Measurements from ENCODE around the gene SEC16B. TPM values are rescaled to one million over a fixed set of nuclear protein-coding genes. Genes with fewer than 3 reads are reported as not detected.

SEC16B gene
- total RNA-seq, 1 donor from 2014 or later = 2.2 TPM

DNA sequence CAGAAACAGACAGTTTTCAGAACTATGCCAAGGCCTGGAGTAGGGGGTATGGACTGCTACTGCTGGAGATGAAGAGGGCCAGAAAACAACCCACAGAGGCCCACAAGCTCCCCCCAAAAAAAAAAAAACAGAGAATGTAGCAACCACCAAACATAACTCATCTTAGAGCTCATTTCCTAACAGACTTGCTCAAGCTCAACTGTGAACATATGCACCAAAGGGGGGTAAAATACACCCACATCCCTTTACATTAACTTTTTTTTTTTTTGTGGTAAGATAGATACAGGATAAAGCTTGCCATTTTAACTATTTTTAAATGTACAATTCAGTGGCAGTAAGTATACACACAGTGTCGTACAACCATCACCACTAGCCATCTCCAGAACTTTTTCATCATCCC is 36.0 kb downstream of the SEC16B start:
- Histone ChIP-seq H3K27me3 (no peaks in the 10 kb centered on the region), H3K27ac (no peak overlapping the region), H3K9me3 (no peaks in the 10 kb centered on the region), H3K4me1 (no peaks in the 10 kb centered on the region), H3K36me3 (peaks cover 18% of the 10 kb centered on the region), H3K4me3 (no peak overlapping the region)
- DNase-seq (no peak), ATAC-seq (no peak)
- TF ChIP-seq, protein P1, sequence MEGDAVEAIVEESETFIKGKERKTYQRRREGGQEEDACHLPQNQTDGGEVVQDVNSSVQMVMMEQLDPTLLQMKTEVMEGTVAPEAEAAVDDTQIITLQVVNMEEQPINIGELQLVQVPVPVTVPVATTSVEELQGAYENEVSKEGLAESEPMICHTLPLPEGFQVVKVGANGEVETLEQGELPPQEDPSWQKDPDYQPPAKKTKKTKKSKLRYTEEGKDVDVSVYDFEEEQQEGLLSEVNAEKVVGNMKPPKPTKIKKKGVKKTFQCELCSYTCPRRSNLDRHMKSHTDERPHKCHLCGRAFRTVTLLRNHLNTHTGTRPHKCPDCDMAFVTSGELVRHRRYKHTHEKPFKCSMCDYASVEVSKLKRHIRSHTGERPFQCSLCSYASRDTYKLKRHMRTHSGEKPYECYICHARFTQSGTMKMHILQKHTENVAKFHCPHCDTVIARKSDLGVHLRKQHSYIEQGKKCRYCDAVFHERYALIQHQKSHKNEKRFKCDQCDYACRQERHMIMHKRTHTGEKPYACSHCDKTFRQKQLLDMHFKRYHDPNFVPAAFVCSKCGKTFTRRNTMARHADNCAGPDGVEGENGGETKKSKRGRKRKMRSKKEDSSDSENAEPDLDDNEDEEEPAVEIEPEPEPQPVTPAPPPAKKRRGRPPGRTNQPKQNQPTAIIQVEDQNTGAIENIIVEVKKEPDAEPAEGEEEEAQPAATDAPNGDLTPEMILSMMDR (IDR thresholded peaks at IDR 0.05) = no peak
- intact Hi-C loops (cut with DNase I) = no loop called here

DNA sequence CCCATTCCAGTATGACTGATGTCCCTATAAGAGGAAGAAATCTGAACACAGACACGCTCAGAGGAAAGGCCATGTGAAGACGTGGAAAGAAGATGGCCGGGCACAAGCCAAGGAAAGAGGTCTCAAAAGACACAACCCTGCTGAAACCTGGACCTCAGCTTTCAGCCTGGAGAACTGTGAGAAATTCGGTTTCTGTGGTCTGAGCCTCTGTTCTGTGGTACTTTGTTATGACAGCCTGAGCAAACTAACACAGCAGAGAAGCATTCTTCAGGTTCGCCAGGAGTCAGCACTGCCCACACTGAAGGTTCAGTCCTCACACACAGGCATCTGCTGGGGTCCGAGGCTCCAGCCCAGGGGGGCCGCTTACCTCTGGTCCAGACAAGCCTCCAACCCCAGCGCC is 37.7 kb downstream of the SEC16B start:
- Histone ChIP-seq H3K27ac (no peak overlapping the region), H3K4me3 (no peak overlapping the region), H3K4me1 (no peaks in the 10 kb centered on the region), H3K9me3 (no peaks in the 10 kb centered on the region), H3K27me3 (no peaks in the 10 kb centered on the region), H3K36me3 (peaks cover 18% of the 10 kb centered on the region)
- TF ChIP-seq, protein P1 (IDR thresholded peaks at IDR 0.05) = no peak
- intact Hi-C loops (cut with DNase I) = no loop called here
- no peak for ATAC-seq
- no peak for DNase-seq

DNA sequence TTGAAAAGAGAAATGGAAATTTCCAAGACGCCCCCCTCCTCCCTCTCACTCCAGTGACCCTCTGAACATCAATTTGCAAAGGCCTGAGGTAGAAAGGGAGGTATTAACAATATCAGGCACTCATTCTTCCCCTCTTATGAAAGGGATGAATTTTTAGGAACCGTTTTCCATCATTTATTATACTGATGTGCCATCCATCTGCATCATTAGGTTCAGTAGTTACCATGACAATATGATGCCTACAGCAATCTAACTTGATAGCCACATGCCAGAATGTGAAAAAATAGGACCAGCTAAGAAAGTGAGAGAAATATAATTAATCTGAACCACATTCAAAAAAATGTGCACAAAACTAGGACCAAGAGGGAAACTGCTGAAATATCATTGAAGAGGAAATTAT is 40.9 kb downstream of the SEC16B start:
- ATAC-seq (no peak), DNase-seq (no peak)
- Histone ChIP-seq H3K4me3 (no peak overlapping the region), H3K27me3 (no peaks in the 10 kb centered on the region), H3K27ac (no peak overlapping the region), H3K36me3 (peaks cover 14% of the 10 kb centered on the region), H3K4me1 (no peaks in the 10 kb centered on the region), H3K9me3 (no peaks in the 10 kb centered on the region)
- intact Hi-C loops (cut with DNase I) = no loop called here
- TF ChIP-seq, protein P1 (IDR thresholded peaks at IDR 0.05) = no peak

- no peaks in the 10 kb centered on the region for H3K4me1 ChIP-seq
- H3K36me3 ChIP-seq = peaks cover 14% of the 10 kb centered on the region
- H3K9me3 ChIP-seq = no peaks in the 10 kb centered on the region
- intact Hi-C loops (cut with DNase I) = no loop called here
- no peak for ATAC-seq
- DNase-seq = no peak
- TF ChIP-seq, protein P1 (IDR thresholded peaks at IDR 0.05) = no peak
- no peaks in the 10 kb centered on the region for H3K27me3 ChIP-seq
- H3K27ac ChIP-seq = no peak overlapping the region
- H3K4me3 ChIP-seq = no peak overlapping the region
These were observed 41.7 kb downstream of the SEC16B start for GRCh38 chr1:177928194-177928593.

DNA sequence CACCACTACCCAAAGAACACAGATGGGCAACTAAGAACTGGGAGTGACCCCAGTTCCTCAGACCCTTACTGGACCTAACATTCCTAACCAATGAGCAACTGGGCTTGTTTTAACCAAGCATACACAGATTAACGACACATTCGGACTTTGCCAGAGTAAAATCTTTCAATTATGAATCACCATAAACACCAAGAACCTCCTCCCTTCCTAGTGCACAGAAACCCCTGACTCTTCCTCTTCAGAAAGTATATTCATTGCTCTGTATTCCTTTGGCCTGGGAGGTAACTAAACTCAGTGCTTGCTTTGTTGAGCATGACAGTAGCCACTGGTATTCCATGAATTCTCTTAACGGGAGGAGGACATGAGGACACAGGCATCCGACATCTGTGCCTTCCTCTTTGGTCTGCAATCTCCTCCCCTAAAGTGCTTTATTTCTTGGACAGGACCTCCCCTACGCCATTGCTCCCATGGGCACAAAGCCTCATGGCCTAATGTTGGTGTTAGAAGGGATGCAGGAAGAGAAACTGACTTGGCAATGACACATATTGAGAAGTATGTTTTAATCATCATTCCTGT is 42.7 kb downstream of the SEC16B start:
- intact Hi-C loops (cut with DNase I) = no loop called here
- H3K36me3 ChIP-seq = peaks cover 14% of the 10 kb centered on the region
- TF ChIP-seq, protein P1 (IDR thresholded peaks at IDR 0.05) = no peak
- ATAC-seq (no peak), DNase-seq (no peak)
- no peaks in the 10 kb centered on the region for H3K27me3 ChIP-seq
- H3K4me1 ChIP-seq = no peaks in the 10 kb centered on the region
- H3K9me3 ChIP-seq = no peaks in the 10 kb centered on the region
- H3K4me3 ChIP-seq = no peak overlapping the region
- H3K27ac ChIP-seq = no peak overlapping the region

DNA sequence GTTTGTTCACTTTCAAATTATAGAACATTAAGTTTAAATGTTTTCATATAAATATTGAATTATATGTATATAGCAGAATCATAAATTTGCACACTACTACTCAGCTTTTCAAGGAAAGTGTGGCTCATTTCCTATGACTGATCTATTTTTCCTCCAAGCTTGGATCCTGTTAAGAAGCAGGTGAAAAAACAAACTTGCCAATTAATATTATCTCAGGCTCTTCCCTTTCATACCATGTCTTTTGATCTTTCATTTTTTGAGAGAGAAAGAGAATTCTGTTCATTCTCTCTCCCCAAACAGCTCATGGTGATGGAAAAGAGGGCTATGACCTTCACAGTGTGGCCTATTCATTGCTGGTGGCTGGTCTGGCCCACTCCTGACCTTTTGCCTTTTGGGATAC is 43.7 kb downstream of the SEC16B start:
- Histone ChIP-seq H3K4me3 (no peak overlapping the region), H3K9me3 (no peaks in the 10 kb centered on the region), H3K27ac (no peak overlapping the region), H3K27me3 (no peaks in the 10 kb centered on the region), H3K36me3 (peaks cover 14% of the 10 kb centered on the region), H3K4me1 (no peaks in the 10 kb centered on the region)
- no peak for DNase-seq
- TF ChIP-seq, protein P1 (IDR thresholded peaks at IDR 0.05) = no peak
- no peak for ATAC-seq
- intact Hi-C loops (cut with DNase I) = no loop called here

All from upper lobe of right lung (tissue), 1 donor.